K562 (cell line): ENCODE data around the gene CASP2. TPM values are rescaled to one million over a fixed set of nuclear protein-coding genes. Genes with fewer than 3 reads are reported as not detected.

Experiments
- ADNP ChIP-seq: fragments of 200-800 bp; sonication (Bioruptor generic); IDR thresholded peaks from 2 replicates; pipeline ENCODE4 v1.6.1; 2016; ENCODE audit warnings: missing genetic modification characterization, missing compliant biosample characterization
- ARHGAP35 ChIP-seq: fragments of 450-650 bp; IDR thresholded peaks from 2 replicates; pipeline ENCODE4 v1.6.1; 2018; ENCODE audit not compliant: partially characterized antibody
- E2F5 ChIP-seq: sonication (generic); formaldehyde crosslinking; IDR thresholded peaks from 2 replicates; pipeline ENCODE4 v1.8.0; 2022; ENCODE audit warnings: mild to moderate bottlenecking, missing genetic modification reagents
- FIP1L1 ChIP-seq: fragments of 200-400 bp; formaldehyde crosslinking; IDR thresholded peaks from 2 replicates; pipeline ENCODE4 v1.6.1; 2018; ENCODE audit warnings: mild to moderate bottlenecking, low read depth, low read length; ENCODE audit not compliant: poor library complexity, severe bottlenecking
- GTF2E2 ChIP-seq: fragments of 200-800 bp; sonication (Bioruptor generic); IDR thresholded peaks from 2 replicates; pipeline ENCODE4 v1.6.1; 2016; ENCODE audit warnings: missing genetic modification characterization, missing compliant biosample characterization
- HEY1 ChIP-seq: fragments of 250-450 bp; sonication (Bioruptor Pico); IDR thresholded peaks from 2 replicates; pipeline ENCODE4 v1.5.0; 2020; ENCODE audit warnings: mild to moderate bottlenecking, moderate library complexity, borderline replicate concordance
- LARP7 ChIP-seq: fragments of 450-650 bp; IDR thresholded peaks from 2 replicates; pipeline ENCODE4 v1.6.1; 2016
- MXI1 ChIP-seq: IDR thresholded peaks from 2 replicates; pipeline ENCODE4 v1.6.1; 2011; ENCODE audit warnings: low read depth, mild to moderate bottlenecking, improper control_type of control experiment, low read length
- RBM14 ChIP-seq: fragments of 200-400 bp; formaldehyde crosslinking; IDR thresholded peaks from 2 replicates; pipeline ENCODE4 v1.6.1; 2018; ENCODE audit warnings: low read depth, mild to moderate bottlenecking, low read length, moderate library complexity, borderline replicate concordance; ENCODE audit not compliant: insufficient read depth
- U2AF1 ChIP-seq: fragments of 200-400 bp; formaldehyde crosslinking; optimal IDR thresholded peaks from 2 replicates; pipeline ENCODE3; 2017; ENCODE audit warnings: mild to moderate bottlenecking, low read depth, low read length, moderate library complexity
- ZNF57 ChIP-seq: fragments of 450-650 bp; formaldehyde crosslinking; IDR thresholded peaks from 2 replicates; pipeline ENCODE4 v1.4.0; 2020; ENCODE audit warnings: mild to moderate bottlenecking, moderate library complexity
- ZNF639 ChIP-seq, 2 experiments: fragments of 200-800 bp in 1 of 2; sonication (Bioruptor generic) in 1 of 2; sonication (generic) in 1 of 2; formaldehyde crosslinking in 1 of 2; IDR thresholded peaks in 1 of 2; conservative IDR thresholded peaks in 1 of 2; 2 replicates each; pipeline versions ENCODE4 v1.5.0 to v1.6.1; 2016 to 2020; ENCODE audit warnings: missing compliant biosample characterization in 1 of 2, missing genetic modification characterization in 1 of 2, missing genetic modification reagents in 1 of 2
- ZNF696 ChIP-seq: fragments of 250-450 bp; sonication (Bioruptor Pico); conservative IDR thresholded peaks from 2 replicates; pipeline ENCODE4 v1.4.0; 2020; ENCODE audit warnings: mild to moderate bottlenecking, moderate library complexity
- polyA plus RNA-seq, 8 experiments: library from polyadenylated mRNA; depleted of rRNA in 4 of 8; stranded (reverse) in 5 of 8; unstranded in 3 of 8; fragments of >200 nt; fragmentation: Nextera tagmentation in 2 of 8; fragmentation: Illumina TruSeq in 1 of 8; extraction: Ambion mirVana in 2 of 8; extraction: Trizol in 1 of 8; gene quantifications; 2 replicates each; pipeline versions ENCODE4 v1.2.1 to v1.2.3, GENCODE V29; 2011 to 2014; ENCODE audit warnings: inconsistent platforms in 1 of 8, missing spikeins in 1 of 8
- total RNA-seq, 7 experiments: library from RNA; depleted of rRNA in 6 of 7; stranded (reverse); fragments of >200 nt in 6 of 7; fragmentation: Illumina TruSeq in 2 of 7; extraction: Trizol in 2 of 7; gene quantifications; 2 replicates each; pipeline versions ENCODE4 v1.2.1 to v1.2.3, GENCODE V29; 2011 to 2021; ENCODE audit warnings: low replicate concordance in 1 of 7
- TF ChIP-seq, protein P1 (sequence below): sonication (generic); formaldehyde crosslinking; IDR thresholded peaks from 2 replicates; pipeline ENCODE4 v1.8.0; 2023; ENCODE audit warnings: mild to moderate bottlenecking, missing genetic modification reagents

The CASP2 gene
- total and polyA plus RNA-seq, 9 of the 15 experiments (the other 6 are each of a cell fraction or from before 2014, with no cell fraction given): 18.8 to 64.9 (median 24.1) TPM

DNA sequence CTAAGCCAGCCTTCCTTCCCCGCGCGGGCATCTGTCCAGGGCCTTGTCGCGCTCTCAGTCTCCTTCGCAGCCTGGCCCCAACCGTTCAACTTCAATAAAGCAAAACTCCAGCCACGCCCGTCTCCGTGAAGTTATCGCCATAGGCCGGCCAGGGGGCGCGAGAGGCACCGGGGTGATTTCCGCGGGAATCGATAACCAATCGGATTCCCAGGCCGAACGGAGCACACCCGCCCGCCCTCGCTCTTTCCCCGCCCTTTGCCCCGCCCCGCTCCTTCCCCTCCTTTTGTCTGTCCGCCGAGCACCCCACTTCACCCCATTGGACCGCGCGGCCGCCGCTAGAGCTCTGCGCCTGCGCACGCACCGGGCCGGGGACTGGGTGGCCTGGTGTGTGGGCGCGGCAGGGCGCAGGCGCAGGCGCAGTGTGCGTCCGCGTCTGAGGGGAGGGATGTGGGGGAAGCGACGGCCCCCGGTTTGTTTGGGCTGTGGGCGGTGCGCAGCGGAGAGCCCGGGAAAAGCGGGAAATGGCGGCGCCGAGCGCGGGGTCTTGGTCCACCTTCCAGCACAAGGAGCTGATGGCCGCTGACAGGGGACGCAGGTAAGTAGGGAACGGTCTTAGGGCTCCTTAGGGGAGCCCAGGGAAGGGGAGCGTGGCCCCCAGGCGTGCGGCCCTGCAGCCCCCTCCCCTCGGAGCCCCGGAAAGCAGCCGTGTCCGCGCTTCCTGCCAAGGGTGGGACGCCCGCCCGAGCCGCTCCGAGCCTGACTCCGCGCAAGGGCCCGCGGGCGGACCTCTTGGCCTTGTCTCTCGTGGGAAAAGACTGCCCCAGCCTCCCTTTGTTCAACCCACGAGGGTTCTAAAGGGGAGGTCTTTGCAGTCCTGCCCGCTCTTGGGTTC, at the start of gene CASP2 (continued):
- TF ChIP-seq RBM14 (0 out of 2 replicates have a peak, but pooled peaks have one; percentile 70), ZNF696 (no peak), ZNF57 (CRISPR knock-in tag) (0 out of 2 replicates have a peak, but pooled peaks have one; percentile 15), LARP7 (no peak), HEY1 (CRISPR knock-in tag) (no peak), E2F5 (CRISPR knock-in tag) (peak; percentile 96; the same call in 1 of the 2 replicates), GTF2E2 (tag) (no peak; the same call in 1 of the 2 replicates), U2AF1 (peak; percentile 18), MXI1 (peak; percentile 18; the same call in 1 of the 2 replicates), ARHGAP35 (no peak), FIP1L1 (peak; percentile 94), ZNF639 (CRISPR knock-in tag; conservative IDR thresholded peaks at IDR 0.05 in 1 of 2, IDR thresholded peaks at IDR 0.05 in 1 of 2) (peak in 1 of 2 experiments; percentile 90; a peak in 2 of 4 replicates), ADNP (tag) (no peak)
- TF ChIP-seq, protein P1, sequence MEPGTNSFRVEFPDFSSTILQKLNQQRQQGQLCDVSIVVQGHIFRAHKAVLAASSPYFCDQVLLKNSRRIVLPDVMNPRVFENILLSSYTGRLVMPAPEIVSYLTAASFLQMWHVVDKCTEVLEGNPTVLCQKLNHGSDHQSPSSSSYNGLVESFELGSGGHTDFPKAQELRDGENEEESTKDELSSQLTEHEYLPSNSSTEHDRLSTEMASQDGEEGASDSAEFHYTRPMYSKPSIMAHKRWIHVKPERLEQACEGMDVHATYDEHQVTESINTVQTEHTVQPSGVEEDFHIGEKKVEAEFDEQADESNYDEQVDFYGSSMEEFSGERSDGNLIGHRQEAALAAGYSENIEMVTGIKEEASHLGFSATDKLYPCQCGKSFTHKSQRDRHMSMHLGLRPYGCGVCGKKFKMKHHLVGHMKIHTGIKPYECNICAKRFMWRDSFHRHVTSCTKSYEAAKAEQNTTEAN (CRISPR knock-in tag): peak; percentile 84; the same call in 1 of the 2 replicates
